Posterior vena cava (tissue), 2 donors: ENCODE measurements around the gene CDK19. TPM values are rescaled to one million over a fixed set of nuclear protein-coding genes. Genes with fewer than 3 reads are reported as not detected.
"Not testable (repeated sequence)": the region's sequence is repeated elsewhere in the genome, so short reads cannot be mapped to it uniquely, and the experiment has no call there.

Experiments used
- DNase-seq: peaks from one replicate; pipeline ENCODE4 v3.0.0-alpha.2; 2020; ENCODE audit warnings: low spot score
- intact Hi-C, 2 donors: fragments of 100-400 bp; cut with DNase I; formaldehyde crosslinking; loops; one replicate each; pipeline versions ENCODE4 v1.14.1 to v1.14.2; 2022 to 2023
- total RNA-seq, 2 donors: library from RNA; stranded (reverse); fragmentation: NEBNext Ultra II Directional; extraction: Animal tissue kit (Norgen Biotek cat#: 25700); gene quantifications; one replicate each; pipeline ENCODE4 v1.2.1, GENCODE V29; 2021
- donor health status: DM: yes; HTN: yes; CAD: no.
- donor health status: DM: yes; HTN: yes; CAD: no.

The CDK19 gene
- total RNA-seq, 2 donors from 2014 or later = 12.0 to 12.7 TPM

DNA sequence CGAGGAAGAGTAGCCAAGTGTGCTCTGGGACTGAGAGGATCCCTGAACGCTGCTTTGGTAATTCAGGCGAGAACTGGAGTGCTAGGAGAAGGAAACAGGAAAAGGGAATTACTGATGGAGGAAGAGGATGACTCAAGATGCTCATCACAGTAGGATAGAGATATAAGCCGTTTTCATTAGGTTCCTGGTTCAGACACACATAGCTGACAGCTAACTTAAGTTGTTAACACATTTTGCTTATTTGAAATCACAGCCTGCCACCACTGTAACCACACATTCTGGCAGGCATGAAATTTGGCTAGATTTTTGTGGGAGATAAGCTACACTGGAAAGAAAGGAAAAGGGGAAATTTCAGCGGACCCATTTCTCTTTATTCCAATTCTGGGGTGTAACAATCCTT lies 200.7 kb downstream of the CDK19 start:
- DNase-seq = no peak
- intact Hi-C loops = no loop called here

DNA sequence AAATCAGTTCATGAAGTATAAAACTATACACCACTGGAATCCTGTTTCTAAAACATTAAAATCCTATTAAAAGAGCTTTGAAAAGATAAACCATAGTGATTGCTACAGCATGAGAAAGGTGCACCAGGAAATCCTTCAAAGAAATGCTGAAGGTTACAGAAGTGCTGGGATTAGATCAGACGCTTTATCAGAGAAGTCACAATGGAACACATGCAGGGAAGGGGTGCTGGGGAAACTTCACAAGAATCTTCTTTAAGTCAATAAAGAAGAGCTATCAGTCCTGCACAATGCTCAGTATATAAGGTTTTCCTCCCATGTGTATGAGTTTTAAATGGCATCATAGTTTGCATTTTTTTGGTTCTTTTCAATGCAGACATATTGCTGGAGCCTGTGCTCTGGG lies 201.2 kb downstream of the CDK19 start:
- intact Hi-C loops = no loop called here
- no peak for DNase-seq

DNA sequence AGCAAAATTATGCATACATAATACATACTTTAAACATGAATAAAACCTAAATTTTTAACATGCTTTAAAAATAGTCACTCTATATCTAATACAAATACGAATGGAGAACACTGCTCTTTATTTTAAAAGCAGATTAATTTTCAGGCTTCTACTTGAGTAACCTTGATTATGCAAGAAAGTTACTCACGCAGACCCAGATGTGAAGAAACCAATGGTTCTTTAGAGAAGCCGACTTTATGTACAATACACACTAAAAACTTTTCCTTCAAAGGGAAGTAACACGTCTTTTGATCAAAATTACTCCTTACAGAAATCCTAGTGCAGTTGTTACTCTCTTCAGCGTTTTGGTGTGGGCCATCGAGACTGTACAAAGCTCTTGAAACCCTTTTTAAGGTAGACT lies 201.9 kb downstream of the CDK19 start:
- intact Hi-C loops = no loop called here
- no peak for DNase-seq

DNA sequence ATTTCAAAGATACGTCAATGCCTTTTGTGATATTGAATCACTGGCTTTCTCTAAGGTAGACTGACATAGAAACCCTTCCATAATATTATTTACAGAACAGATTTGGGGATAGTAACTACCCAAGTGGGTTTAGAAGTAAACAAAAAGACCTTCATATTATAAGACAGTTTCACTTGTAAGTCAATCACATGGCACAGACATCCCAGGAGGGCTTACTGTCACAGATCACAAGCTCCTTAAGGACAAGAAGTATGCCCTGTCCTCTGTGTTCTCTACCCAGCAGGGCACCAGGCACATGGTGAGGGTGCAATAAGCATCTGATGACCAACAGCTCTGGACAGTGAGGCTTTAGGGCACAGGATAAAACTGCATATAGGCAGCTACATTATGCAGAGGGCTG lies 203.0 kb downstream of the CDK19 start:
- no peak for DNase-seq
- intact Hi-C loops = no loop called here

DNA sequence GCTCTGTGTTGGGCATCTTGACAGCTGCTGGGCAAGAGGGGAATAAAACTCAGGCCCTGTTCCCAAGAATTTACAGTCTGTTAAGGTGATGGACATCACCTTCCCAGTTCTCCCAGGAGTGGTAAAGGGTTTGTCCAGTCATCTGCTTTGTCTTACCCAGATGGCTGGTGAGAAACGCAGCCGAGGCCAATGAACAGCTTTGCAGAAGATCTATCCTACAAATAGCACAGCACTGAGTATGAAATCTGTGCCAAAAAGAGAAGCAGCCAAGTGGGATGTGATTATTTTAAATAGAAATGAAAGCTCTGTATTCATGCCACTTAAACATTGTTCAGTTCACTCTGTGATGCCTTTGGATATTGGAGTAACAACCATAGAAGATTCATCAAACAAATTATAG lies 206.2 kb downstream of the CDK19 start:
- intact Hi-C loops = no loop called here
- no peak for DNase-seq

DNA sequence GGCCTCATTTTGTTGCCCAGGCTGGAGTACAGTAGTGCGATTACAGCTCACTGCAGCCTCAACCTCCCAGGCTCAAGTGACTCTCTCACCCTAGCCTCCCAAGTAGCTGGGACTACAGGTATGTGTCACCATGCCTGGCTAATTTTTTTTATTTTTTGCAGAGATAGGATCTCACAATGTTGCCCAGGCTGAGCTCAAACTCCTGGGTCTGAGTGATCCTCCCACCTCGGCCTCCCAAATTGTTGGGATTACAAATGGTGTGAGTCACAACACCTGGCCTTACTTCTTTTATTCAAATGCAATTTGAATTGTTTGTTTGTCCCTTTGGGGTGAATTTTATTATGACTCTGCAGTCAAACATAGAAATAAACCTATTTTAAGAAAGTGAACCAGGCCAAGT lies 207.1 kb downstream of the CDK19 start:
- intact Hi-C loops = no loop called here
- no peak for DNase-seq

DNA sequence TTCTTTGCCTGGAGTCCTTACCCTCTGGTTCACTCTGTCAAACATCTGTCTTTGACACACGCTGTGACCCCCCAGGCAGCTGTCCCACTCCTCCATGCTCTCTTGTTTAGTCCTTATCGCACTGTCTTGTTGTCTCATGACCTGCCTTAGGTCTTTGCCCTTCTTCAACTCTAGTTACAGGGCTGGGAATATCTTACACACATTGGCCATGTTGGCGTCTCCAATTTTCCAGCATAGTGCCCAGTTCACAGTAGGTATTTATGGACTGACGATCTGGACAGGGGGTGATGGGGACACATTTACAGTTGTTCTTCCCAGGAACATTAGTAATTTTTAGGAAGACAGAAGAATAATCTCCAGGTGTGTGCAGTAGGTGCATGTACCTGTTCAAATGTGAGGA lies 209.1 kb downstream of the CDK19 start:
- DNase-seq = no peak
- intact Hi-C loops = no loop called here

DNA sequence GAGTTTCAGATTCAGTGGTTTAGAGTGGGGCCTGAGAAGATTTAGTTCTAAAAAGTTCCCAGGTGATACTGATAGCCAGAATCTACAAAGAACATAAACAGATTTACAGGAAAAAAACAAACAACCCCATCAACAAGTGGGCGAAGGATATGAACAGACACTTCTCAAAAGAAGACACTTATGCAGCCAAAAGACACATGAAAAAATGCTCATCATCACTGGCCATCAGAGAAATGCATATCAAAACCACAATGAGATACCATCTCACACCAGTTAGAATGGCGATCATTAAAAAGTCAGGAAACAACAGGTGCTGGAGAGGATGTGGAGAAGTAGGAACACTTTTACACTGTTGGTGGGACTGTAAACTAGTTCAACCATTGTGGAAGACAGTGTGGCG lies 214.6 kb downstream of the CDK19 start:
- DNase-seq, intact Hi-C loops: not testable (repeated sequence)

DNA sequence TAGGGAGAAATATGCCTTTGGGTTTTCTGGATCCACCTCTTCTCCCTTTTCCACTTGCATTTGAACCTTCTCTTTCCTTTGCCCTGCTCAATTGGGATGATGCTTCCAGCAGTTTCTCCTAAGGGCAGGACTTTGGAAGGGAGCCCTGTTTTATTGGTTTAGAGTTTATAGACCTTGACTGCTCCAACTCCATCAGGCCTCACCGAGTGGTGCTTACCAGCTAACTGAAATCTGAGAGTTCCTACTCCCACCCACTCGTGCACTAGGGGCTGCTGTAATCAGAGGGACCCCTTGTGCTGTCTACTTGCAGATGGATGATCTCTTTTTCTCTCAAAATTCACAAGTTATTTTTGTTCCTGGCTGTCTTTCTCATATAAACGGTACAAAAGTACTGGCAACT lies 217.5 kb downstream of the CDK19 start:
- intact Hi-C loops = no loop called here
- DNase-seq = no peak

DNA sequence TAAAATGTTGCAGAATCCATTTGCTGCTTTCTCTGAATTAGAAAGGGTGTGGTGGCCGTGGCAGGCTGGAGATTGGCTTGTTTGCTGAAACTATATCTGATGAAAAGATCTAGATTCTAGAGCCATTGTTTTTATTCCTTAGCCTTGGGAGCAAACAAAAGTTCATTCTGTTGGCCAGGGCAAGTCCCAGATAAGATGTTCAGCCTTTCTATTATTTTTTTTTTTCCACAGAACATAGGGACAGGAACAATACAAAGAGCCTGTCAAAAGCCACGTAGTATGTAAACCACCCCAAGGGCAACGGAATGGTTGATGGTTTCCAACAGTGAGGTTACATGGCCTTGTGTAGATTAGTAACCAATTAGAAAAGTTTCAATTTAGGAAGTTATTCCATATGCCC lies 218.9 kb downstream of the CDK19 start:
- intact Hi-C loops = no loop called here
- no peak for DNase-seq

DNA sequence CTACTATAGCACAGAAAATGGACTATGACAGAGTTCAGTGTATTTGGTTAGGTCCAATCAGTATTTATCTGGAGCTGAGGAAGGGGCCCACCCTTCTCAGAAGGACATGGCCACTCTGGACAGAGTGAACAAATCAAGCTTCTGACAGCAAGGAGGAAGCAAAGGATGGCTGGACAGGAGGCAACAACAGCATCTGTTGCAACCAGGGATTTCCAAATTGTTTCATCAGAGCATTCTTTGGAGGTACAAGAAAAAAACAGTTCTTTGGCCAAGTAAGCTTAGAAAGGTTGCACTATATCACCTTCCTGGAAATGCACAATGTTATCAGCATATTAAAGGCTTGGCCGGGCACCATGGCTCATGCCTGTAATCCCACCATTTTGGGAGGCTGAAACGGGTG lies 220.2 kb downstream of the CDK19 start:
- no peak for DNase-seq
- intact Hi-C loops = no loop called here

DNA sequence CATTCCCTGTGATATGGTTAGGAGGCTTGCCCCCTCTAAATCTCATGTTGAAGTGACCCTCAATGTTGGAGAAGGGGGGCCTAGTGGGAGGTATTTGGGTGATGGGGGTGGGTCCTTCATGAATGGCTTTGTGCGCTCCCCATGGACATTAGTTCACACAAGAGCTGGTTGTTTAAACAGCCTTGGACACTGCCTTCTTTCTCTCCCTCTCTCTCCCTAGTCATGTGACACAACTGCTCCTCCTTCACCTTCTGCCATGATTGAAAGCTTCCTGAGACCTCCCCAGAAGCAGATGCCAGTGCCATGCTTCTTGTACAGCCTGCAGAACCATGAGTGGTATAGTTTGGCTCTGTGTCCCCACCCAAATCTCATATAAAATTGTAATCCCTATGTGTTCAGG lies 221.6 kb downstream of the CDK19 start:
- no peak for DNase-seq
- intact Hi-C loops = no loop called here

DNA sequence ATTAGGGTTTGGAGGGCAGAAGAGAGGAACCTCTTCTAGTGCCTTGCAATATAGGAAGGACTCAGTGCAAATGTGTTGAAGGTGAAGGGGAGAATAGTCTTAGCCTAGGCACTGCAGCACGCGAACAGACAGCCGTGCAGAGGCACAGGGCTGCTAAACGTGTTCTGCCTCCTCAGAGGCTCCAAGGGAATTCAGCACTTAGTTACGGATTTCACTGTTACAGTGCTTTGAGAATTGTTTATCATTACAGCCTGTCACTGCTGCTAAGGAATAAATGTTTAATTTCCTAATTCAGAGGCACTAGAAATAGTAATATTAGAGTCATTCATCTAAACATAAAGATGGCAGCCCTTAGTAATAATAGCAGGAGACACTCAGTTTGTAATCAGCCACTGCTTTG lies 222.5 kb downstream of the CDK19 start:
- intact Hi-C loops = no loop called here
- DNase-seq = no peak

DNA sequence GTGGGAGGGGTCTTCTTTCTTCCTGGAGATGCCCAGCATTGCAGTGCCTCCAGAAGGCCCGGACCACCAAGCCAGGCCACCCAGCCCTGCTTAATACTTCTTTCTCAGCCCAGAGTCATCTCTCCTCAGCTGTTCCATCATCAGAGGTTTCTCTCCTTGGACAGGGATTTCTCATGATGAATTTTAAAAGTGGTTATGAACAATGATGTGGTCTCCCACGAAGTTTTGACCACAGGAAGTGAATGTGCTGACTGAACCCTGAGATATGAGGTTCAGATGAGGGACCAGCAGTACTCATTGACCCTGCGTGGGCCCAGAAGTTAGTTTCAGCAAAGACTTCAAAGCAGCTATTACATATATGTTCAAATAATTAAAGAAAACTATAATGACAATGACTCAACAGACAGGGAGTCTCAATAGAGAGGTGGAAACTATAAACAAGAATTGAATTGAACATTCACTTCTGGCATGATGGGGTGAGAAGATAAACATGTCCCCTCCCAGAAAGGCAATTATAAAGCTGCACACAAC lies 224.4 kb downstream of the CDK19 start:
- intact Hi-C loops = no loop called here
- DNase-seq = no peak

DNA sequence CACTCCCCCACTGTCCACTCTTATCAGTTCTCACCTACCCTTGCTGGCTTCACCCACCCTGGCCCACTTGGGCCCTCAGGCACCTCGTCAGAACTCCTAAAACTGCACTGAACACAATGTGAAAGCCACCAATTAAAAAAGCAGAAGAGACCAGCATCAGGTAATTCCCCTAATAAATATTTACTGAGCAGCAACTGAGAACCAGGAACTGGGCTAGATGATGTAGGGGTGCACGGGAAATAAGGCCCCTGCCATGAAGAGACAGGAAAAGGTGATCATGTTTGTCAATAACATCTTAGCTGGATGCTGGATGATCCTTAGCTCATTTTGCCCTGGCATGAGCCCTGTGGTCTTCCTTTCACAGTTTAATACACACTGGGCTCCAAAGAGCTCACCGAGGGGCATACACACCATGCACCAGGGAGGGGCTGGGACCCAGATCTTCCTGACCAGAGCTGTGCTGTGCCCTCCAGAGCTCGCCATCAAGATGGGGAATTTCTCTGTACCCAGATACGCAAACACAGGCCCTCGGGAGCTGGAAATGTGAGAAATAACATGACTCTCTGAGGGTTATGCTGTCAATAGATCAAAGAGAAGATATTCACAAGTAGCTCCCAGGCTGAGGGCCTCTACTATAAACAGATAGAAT lies 225.3 kb downstream of the CDK19 start:
- DNase-seq = no peak
- intact Hi-C loops = no loop called here

DNA sequence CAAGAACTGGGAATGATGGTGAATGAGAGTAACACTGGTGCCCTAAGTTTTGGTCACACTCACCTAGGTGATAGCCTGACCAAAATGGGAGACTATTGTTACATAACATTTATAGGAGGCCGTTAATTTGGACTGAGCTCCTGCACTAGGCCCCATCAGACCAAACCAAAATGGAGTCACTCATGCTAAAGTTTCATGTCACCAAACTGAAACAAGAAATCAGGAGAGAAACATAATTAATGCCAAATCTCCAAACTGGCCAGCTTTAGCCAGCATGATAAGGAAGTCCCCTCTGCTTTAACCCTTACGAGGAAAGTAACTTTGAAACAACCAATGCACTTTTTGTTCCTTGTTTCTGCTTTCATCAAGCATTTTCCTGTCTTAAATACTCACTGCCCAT lies 227.9 kb downstream of the CDK19 start:
- no peak for DNase-seq
- intact Hi-C loops = no loop called here

DNA sequence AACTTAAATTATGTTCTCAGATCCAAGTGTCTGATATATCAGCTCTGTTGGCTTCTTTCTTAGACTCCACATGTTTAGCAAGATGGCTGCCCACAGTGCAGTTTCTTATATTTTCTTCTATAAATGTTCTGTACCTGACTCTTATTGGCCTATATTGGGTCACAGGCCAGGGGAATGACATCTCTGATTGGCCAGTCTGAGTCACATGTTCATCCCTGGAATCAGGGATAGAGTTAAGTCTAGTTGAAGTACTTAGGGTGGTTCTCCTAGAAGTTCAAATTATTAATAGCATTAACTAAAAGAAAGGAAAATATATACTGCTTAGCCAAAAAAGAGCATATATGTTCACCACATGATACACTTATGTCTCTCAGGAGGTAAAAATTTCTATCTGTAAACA lies 233.6 kb downstream of the CDK19 start:
- intact Hi-C loops = no loop called here
- DNase-seq = no peak

DNA sequence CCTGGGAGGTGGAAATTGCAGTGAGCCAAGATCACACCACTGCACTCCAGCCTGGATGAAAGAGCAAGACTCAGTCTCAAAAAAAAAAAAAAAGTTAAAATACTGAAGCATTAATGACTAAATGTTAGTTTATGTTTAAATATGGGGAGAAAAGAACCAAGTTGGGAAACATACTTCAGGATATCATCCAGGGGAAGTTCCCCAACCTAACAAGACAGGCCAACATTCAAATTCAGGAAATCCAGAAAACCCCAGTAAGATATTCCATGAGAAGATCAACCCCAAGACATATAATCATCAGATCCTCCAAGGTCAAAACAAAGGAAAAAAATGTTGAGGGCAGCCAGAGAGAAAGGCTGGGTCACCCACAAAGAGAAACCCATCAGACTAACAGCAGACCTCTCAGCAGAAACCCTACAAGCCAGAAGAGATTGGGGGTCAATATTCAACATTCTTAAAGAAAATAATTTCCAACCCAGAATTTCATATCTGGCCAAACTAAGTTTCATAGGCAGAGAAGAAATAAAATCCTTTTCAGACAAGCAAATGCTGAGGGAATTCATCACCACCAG lies 237.6 kb downstream of the CDK19 start:
- DNase-seq = not testable (repeated sequence)

DNA sequence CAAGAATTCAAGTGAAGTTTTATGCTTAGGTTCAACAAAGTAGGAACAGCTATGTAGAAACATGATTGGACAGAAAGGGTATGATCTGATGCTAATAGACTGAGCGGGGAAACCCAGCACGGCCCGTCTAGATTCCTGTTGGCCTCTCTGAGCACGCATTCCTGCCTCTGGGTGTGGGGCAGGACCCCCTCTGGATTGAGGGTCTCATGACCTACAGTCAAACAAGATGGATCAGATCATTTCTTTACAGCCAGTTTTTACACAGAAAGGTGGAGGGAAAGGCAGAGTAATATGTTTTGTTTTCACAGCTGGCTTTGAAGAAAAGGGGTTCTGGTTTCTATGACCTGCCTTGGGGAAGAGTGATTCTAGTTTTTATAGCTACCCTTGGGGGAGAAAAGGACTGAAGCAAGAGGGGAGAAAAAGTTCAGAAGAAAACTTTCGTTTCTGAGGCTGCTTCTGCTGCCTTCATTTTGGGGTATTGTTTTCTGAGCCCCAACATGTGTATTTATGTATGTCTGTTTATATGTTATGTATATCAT lies 239.3 kb downstream of the CDK19 start:
- DNase-seq = no peak
- intact Hi-C loops = no loop called here

More for the DNA sequence above, 237.6 kb downstream of the CDK19 start:
- intact Hi-C loops = not testable (repeated sequence)

DNA sequence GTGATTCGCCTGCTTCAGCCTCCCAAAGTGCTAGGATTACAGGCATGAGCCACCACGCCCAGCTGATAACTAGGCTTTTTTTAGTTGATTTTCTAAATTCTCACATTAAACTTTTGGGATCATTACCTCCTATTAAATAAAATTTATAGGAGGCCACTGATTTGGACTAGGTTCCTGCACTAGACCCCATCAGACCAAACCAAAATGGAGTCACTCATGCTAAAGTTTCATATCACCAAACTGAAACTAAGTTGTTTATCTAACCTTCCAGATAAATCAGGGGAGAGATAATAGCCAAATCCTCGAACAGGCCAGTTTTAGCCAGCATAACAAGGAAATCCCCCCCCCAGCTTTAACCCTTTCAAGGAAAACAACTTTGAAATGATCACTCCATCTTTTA lies 240.5 kb downstream of the CDK19 start:
- intact Hi-C loops = no loop called here

DNA sequence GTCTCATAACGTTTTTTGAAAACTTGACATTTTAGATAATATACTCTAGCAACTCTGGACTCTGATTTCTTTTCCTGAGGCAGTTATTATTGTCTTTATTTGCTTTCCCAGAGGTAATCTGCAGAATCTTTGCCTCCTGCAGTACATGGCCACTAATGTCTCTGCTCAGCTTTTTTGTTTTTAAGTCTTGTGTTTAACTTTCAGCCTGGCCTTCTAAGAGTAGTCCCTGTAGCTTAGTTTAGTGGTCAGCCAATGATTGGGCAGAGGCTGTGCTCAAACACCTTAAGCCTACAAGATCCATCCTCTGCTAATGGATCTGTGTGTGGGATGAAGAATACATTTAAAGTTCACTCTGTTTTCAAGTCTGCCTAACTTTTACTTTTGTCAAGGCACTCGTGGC lies 241.7 kb downstream of the CDK19 start:
- no peak for DNase-seq
- intact Hi-C loops = no loop called here

More for the DNA sequence above, 240.5 kb downstream of the CDK19 start:
- no peak for DNase-seq
